WTC11 (cell line): Measurements from ENCODE around the gene P2RY11. TPM values are rescaled to one million over a fixed set of nuclear protein-coding genes. Genes with fewer than 3 reads are reported as not detected.

Experiments
- ATAC-seq: fragments of 200-7000 bp; cut with Tn5 transposase; 2 replicates; pipeline ENCODE4 v1.10.0; 2021; ENCODE audit warnings: mild to moderate bottlenecking, moderate library complexity
- CTCF ChIA-PET: fragments of 300-600 bp; sonication (Branson Sonifier 250); formaldehyde crosslinking; loops from one replicate; lab custom pipeline; 2021; ENCODE audit warnings: antibody characterized with exemption; lab: Charles Lee
- POLR2A ChIA-PET: fragments of 350-600 bp; sonication (Branson Sonifier 250); formaldehyde crosslinking; loops from one replicate; lab custom pipeline; 2021; ENCODE audit warnings: antibody characterized with exemption; lab: Charles Lee
- DNase-seq: peaks from one replicate; pipeline ENCODE4 v3.0.0; 2021; ENCODE audit warnings: low spot score
- H3K27ac Mint-ChIP-seq: 2 replicates; pipeline ENCODE4 v1.8.0; 2021; ENCODE audit warnings: mixed read lengths
- H3K27me3 Mint-ChIP-seq: 2 replicates; pipeline ENCODE4 v1.8.0; 2021; ENCODE audit warnings: low read depth, mild to moderate bottlenecking, moderate library complexity, mixed read lengths
- H3K36me3 Mint-ChIP-seq: 2 replicates; pipeline ENCODE4 v1.8.0; 2021; ENCODE audit warnings: mixed read lengths
- H3K4me1 Mint-ChIP-seq: 2 replicates; pipeline ENCODE4 v1.8.0; 2022; ENCODE audit warnings: mixed read lengths
- H3K4me3 Mint-ChIP-seq: 2 replicates; pipeline ENCODE4 v1.8.0; 2021; ENCODE audit warnings: mild to moderate bottlenecking, moderate library complexity, mixed read lengths
- H3K9me3 Mint-ChIP-seq: 2 replicates; pipeline ENCODE4 v1.8.0; 2021; ENCODE audit warnings: mixed read lengths
- ATF2 ChIP-seq: sonication (generic); formaldehyde crosslinking; IDR thresholded peaks from 2 replicates; pipeline ENCODE4 v1.8.1; 2022; ENCODE audit warnings: low read depth, missing genetic modification reagents, borderline replicate concordance
- CDX4 ChIP-seq: fragments of 250-450 bp; sonication (Bioruptor Pico); IDR thresholded peaks from 2 replicates; pipeline ENCODE4 v1.9.0; 2021; ENCODE audit warnings: moderate library complexity, mild to moderate bottlenecking, inconsistent platforms, borderline replicate concordance
- CREB1 ChIP-seq: sonication (generic); formaldehyde crosslinking; IDR thresholded peaks from 2 replicates; pipeline ENCODE4 v1.8.0; 2023; ENCODE audit warnings: mild to moderate bottlenecking, missing genetic modification reagents
- CREM ChIP-seq: sonication (generic); formaldehyde crosslinking; IDR thresholded peaks from 2 replicates; pipeline ENCODE4 v1.8.1; 2022; ENCODE audit warnings: mild to moderate bottlenecking, missing genetic modification reagents, moderate library complexity
- E2F1 ChIP-seq: sonication (generic); formaldehyde crosslinking; IDR thresholded peaks from 2 replicates; pipeline ENCODE4 v1.8.0; 2022; ENCODE audit warnings: mild to moderate bottlenecking, missing genetic modification reagents
- E2F4 ChIP-seq: sonication (generic); formaldehyde crosslinking; IDR thresholded peaks from 2 replicates; pipeline ENCODE4 v1.8.1; 2022; ENCODE audit warnings: low read depth, mild to moderate bottlenecking, moderate library complexity, missing genetic modification reagents, borderline replicate concordance
- E2F5 ChIP-seq: sonication (generic); formaldehyde crosslinking; IDR thresholded peaks from 2 replicates; pipeline ENCODE4 v1.8.1; 2022; ENCODE audit warnings: mild to moderate bottlenecking, moderate library complexity, missing genetic modification reagents
- FOXP4 ChIP-seq: sonication (generic); formaldehyde crosslinking; IDR thresholded peaks from 2 replicates; pipeline ENCODE4 v1.8.0; 2022; ENCODE audit warnings: mild to moderate bottlenecking, missing genetic modification reagents
- GABPB1 ChIP-seq: sonication (generic); formaldehyde crosslinking; IDR thresholded peaks from 2 replicates; pipeline ENCODE4 v1.8.1; 2023; ENCODE audit warnings: mild to moderate bottlenecking, missing genetic modification reagents
- GRHL2 ChIP-seq: fragments of 250-450 bp; sonication (Bioruptor Pico); IDR thresholded peaks from 2 replicates; pipeline ENCODE4 v1.8.0; 2022; ENCODE audit warnings: mild to moderate bottlenecking, moderate library complexity; ENCODE audit not compliant: insufficient replicate concordance, severe bottlenecking
- HMGA2 ChIP-seq: fragments of 250-450 bp; sonication (Bioruptor Pico); IDR thresholded peaks from 2 replicates; pipeline ENCODE4 v1.4.0; 2021; ENCODE audit warnings: mild to moderate bottlenecking, moderate library complexity
- MLX ChIP-seq: sonication (generic); formaldehyde crosslinking; IDR thresholded peaks from 2 replicates; pipeline ENCODE4 v1.8.1; 2023; ENCODE audit warnings: mild to moderate bottlenecking, missing genetic modification reagents, moderate library complexity
- NR1H2 ChIP-seq: sonication (generic); formaldehyde crosslinking; IDR thresholded peaks from 2 replicates; pipeline ENCODE4 v1.9.0; 2021; ENCODE audit warnings: mild to moderate bottlenecking, moderate library complexity, missing genetic modification reagents
- OVOL2 ChIP-seq: fragments of 250-450 bp; sonication (Bioruptor Pico); IDR thresholded peaks from 2 replicates; pipeline ENCODE4 v1.9.0; 2021; ENCODE audit warnings: mild to moderate bottlenecking, borderline replicate concordance
- PREB ChIP-seq: sonication (generic); formaldehyde crosslinking; IDR thresholded peaks from 2 replicates; pipeline ENCODE4 v1.8.1; 2022; ENCODE audit warnings: mild to moderate bottlenecking, missing genetic modification reagents, moderate library complexity, borderline replicate concordance
- SOX15 ChIP-seq: fragments of 250-450 bp; sonication (Bioruptor Pico); IDR thresholded peaks from 2 replicates; pipeline ENCODE4 v1.9.0; 2021; ENCODE audit warnings: mild to moderate bottlenecking
- TP53 ChIP-seq: sonication (generic); formaldehyde crosslinking; IDR thresholded peaks from 2 replicates; pipeline ENCODE4 v1.8.1; 2023; ENCODE audit warnings: mild to moderate bottlenecking, missing genetic modification reagents
- ZBTB21 ChIP-seq: sonication (generic); formaldehyde crosslinking; IDR thresholded peaks from 2 replicates; pipeline ENCODE4 v1.8.1; 2023; ENCODE audit warnings: mild to moderate bottlenecking, missing genetic modification reagents, borderline replicate concordance
- ZNF121 ChIP-seq: sonication (generic); formaldehyde crosslinking; IDR thresholded peaks from 2 replicates; pipeline ENCODE4 v1.8.0; 2023; ENCODE audit warnings: missing genetic modification reagents
- ZNF219 ChIP-seq: sonication (generic); formaldehyde crosslinking; IDR thresholded peaks from 2 replicates; pipeline ENCODE4 v1.8.0; 2023; ENCODE audit warnings: missing genetic modification reagents, mild to moderate bottlenecking, borderline replicate concordance
- ZNF232 ChIP-seq: sonication (generic); formaldehyde crosslinking; IDR thresholded peaks from 2 replicates; pipeline ENCODE4 v1.8.0; 2022; ENCODE audit warnings: mild to moderate bottlenecking, missing genetic modification reagents
- total RNA-seq: library from RNA; stranded (reverse); gene quantifications from 3 replicates; pipeline ENCODE4 v1.2.3, GENCODE V29; 2021

The P2RY11 gene
- total RNA-seq, 1 experiment from 2014 or later = 21.0 TPM

GRCh38 chr19:10151521-10151920 is 40.0 kb downstream of the P2RY11 start (continued):
- no peak for TF ChIP-seq PREB (CRISPR knock-in tag)
- TF ChIP-seq NR1H2 (CRISPR knock-in tag) = no peak
- no peak for TF ChIP-seq E2F5 (CRISPR knock-in tag)
- TF ChIP-seq SOX15 = no peak
- TF ChIP-seq ZNF121 (CRISPR knock-in tag) = no peak
- TF ChIP-seq ZNF219 (CRISPR knock-in tag) = no peak
- no peak for TF ChIP-seq E2F1 (CRISPR knock-in tag)
- no peak for TF ChIP-seq HMGA2 (CRISPR knock-in tag)
- TF ChIP-seq GRHL2 (CRISPR knock-in tag) = no peak
- no peak for TF ChIP-seq ZNF232 (CRISPR knock-in tag)
- no peak for TF ChIP-seq CREM (CRISPR knock-in tag)

- ATAC-seq (no peak), DNase-seq (no peak)
- Mint-ChIP-seq H3K9me3 (no peaks in the 10 kb centered on the region), H3K27me3 (no peaks in the 10 kb centered on the region), H3K27ac (no peak overlapping the region), H3K4me3 (no peak overlapping the region), H3K36me3 (peaks cover 76% of the 10 kb centered on the region), H3K4me1 (no peaks in the 10 kb centered on the region)
- ChIA-PET CTCF (no interaction called here), POLR2A (no interaction called here)
- TF ChIP-seq ATF2 (CRISPR knock-in tag) (no peak), CDX4 (CRISPR knock-in tag) (no peak), TP53 (CRISPR knock-in tag) (no peak)
Observed at GRCh38 chr19:10152100-10152499, 40.6 kb downstream of the P2RY11 start.

- CTCF ChIA-PET = interaction anchor here (0.7 kb wide), 1 partner anchor 103 kb away, joined by 3 read pairs; no protein-coding TSS in a partner anchor
- Mint-ChIP-seq H3K4me1 (no peaks in the 10 kb centered on the region), H3K36me3 (peaks cover 83% of the 10 kb centered on the region), H3K9me3 (no peaks in the 10 kb centered on the region), H3K27me3 (no peaks in the 10 kb centered on the region), H3K4me3 (no peak overlapping the region), H3K27ac (no peak overlapping the region)
- POLR2A ChIA-PET = no interaction called here
- no peak for ATAC-seq
- DNase-seq = no peak
- TF ChIP-seq PREB (CRISPR knock-in tag) (no peak), ZBTB21 (CRISPR knock-in tag) (no peak), OVOL2 (CRISPR knock-in tag) (no peak), MLX (CRISPR knock-in tag) (no peak), ATF2 (CRISPR knock-in tag) (no peak), FOXP4 (CRISPR knock-in tag) (no peak), CREB1 (CRISPR knock-in tag) (no peak), E2F4 (no peak), GABPB1 (no peak)
Observed at GRCh38 chr19:10155839-10156238, 44.3 kb downstream of the P2RY11 start.
